Activated CD4-positive, alpha-beta T cell treated with anti-CD3 and anti-CD28 coated beads for 4 hours (primary cell): ENCODE measurements around the gene TMEM169.
"Not testable (repeated sequence)": the region's sequence is repeated elsewhere in the genome, so short reads cannot be mapped to it uniquely, and the experiment has no call there.

ENCODE experiments used
- DNase-seq, 2 donors: peaks; one replicate each; pipeline ENCODE4 v3.0.0-alpha.2; 2020

Gene TMEM169

GRCh38 chr2:216072473-216072872 is 9.2 kb upstream of the TMEM169 start:
- DNase-seq, result no peak

- DNase-seq, result no peak
These were observed 7.9 kb upstream of the TMEM169 start for GRCh38 chr2:216073773-216074172.

- no peak for DNase-seq
These were observed 7.3 kb upstream of the TMEM169 start for GRCh38 chr2:216074380-216074779.

GRCh38 chr2:216074794-216075193 is 6.9 kb upstream of the TMEM169 start:
- no peak for DNase-seq

GRCh38 chr2:216075510-216076485 is 5.9 kb upstream of the TMEM169 start:
- no peak for DNase-seq

- no peak for DNase-seq
These were observed 2.9 kb upstream of the TMEM169 start for GRCh38 chr2:216078776-216079175.

- not testable (repeated sequence) for DNase-seq
These were observed 1.7 kb upstream of the TMEM169 start for GRCh38 chr2:216080048-216080447.

- no peak for DNase-seq
These were observed 707 bp upstream of the TMEM169 start for GRCh38 chr2:216081012-216081411.

GRCh38 chr2:216082117-216082711 is 495 bp downstream of the TMEM169 start:
- peak in 1 of 2 donors; percentile 7 for DNase-seq

- DNase-seq, result no peak
These were observed 1.1 kb downstream of the TMEM169 start for GRCh38 chr2:216082805-216083204.

GRCh38 chr2:216083464-216084281 is 2.0 kb downstream of the TMEM169 start:
- peak in 1 of 2 donors; percentile 8 for DNase-seq

- peak in 1 of 2 donors; percentile 13 for DNase-seq
These were observed 2.8 kb downstream of the TMEM169 start for GRCh38 chr2:216084547-216084946.

GRCh38 chr2:216086207-216086893 is 4.6 kb downstream of the TMEM169 start:
- DNase-seq, result no peak

GRCh38 chr2:216090369-216090786 is 8.7 kb downstream of the TMEM169 start:
- DNase-seq, result no peak

- DNase-seq, result no peak
These were observed 10.9 kb downstream of the TMEM169 start for GRCh38 chr2:216092646-216093045.

- DNase-seq, result no peak
These were observed 13.0 kb downstream of the TMEM169 start for GRCh38 chr2:216094701-216095100.

- no peak for DNase-seq
These were observed 17.0 kb downstream of the TMEM169 start for GRCh38 chr2:216098421-216099334.

- no peak for DNase-seq
These were observed 19.4 kb downstream of the TMEM169 start for GRCh38 chr2:216101109-216101508.

- no peak for DNase-seq
These were observed 21.5 kb downstream of the TMEM169 start for GRCh38 chr2:216103213-216103612.

GRCh38 chr2:216104691-216105090 is 23.0 kb downstream of the TMEM169 start:
- DNase-seq, result no peak

GRCh38 chr2:216107320-216107719 is 25.6 kb downstream of the TMEM169 start:
- no peak for DNase-seq
